HEK293 (cell line): Measurements from ENCODE around the gene NAA20.

Experiments
- CTCF ChIP-seq: fragments of 450-650 bp; formaldehyde crosslinking; IDR thresholded peaks from 2 replicates; pipeline ENCODE4 v1.5.1; 2016; ENCODE audit warnings: missing biosample characterization, missing genetic modification characterization
- ZBTB20 ChIP-seq: fragments of 450-650 bp; formaldehyde crosslinking; IDR thresholded peaks from 2 replicates; pipeline ENCODE4 v1.5.1; 2016; ENCODE audit warnings: missing biosample characterization, missing genetic modification characterization
- ZBTB49 ChIP-seq: fragments of 450-650 bp; formaldehyde crosslinking; IDR thresholded peaks from 2 replicates; pipeline ENCODE4 v1.5.1; 2016; ENCODE audit warnings: missing biosample characterization, missing genetic modification characterization, low read depth
- ZNF555 ChIP-seq: fragments of 450-650 bp; formaldehyde crosslinking; conservative IDR thresholded peaks from 2 replicates; pipeline ENCODE4 v1.5.1; 2017; ENCODE audit warnings: missing biosample characterization, mild to moderate bottlenecking, missing genetic modification characterization, inconsistent platforms
- ZNF777 ChIP-seq: fragments of 450-650 bp; formaldehyde crosslinking; IDR thresholded peaks from 2 replicates; pipeline ENCODE4 v1.5.1; 2017; ENCODE audit warnings: missing biosample characterization, missing genetic modification characterization, borderline replicate concordance
- ZSCAN30 ChIP-seq: fragments of 450-650 bp; IDR thresholded peaks from 2 replicates; pipeline ENCODE4 v1.5.1; 2018; ENCODE audit warnings: missing biosample characterization, mild to moderate bottlenecking, missing genetic modification characterization, moderate library complexity
- TF ChIP-seq, protein P1 (sequence below): fragments of 450-650 bp; formaldehyde crosslinking; IDR thresholded peaks from 2 replicates; pipeline ENCODE4 v1.5.1; 2016; ENCODE audit warnings: missing biosample characterization, missing genetic modification characterization
- TF ChIP-seq, protein P2 (sequence below): sonication (generic); formaldehyde crosslinking; IDR thresholded peaks from 2 replicates; pipeline ENCODE4 v1.8.1; 2022; ENCODE audit warnings: mild to moderate bottlenecking, moderate library complexity, missing genetic modification reagents

DNA sequence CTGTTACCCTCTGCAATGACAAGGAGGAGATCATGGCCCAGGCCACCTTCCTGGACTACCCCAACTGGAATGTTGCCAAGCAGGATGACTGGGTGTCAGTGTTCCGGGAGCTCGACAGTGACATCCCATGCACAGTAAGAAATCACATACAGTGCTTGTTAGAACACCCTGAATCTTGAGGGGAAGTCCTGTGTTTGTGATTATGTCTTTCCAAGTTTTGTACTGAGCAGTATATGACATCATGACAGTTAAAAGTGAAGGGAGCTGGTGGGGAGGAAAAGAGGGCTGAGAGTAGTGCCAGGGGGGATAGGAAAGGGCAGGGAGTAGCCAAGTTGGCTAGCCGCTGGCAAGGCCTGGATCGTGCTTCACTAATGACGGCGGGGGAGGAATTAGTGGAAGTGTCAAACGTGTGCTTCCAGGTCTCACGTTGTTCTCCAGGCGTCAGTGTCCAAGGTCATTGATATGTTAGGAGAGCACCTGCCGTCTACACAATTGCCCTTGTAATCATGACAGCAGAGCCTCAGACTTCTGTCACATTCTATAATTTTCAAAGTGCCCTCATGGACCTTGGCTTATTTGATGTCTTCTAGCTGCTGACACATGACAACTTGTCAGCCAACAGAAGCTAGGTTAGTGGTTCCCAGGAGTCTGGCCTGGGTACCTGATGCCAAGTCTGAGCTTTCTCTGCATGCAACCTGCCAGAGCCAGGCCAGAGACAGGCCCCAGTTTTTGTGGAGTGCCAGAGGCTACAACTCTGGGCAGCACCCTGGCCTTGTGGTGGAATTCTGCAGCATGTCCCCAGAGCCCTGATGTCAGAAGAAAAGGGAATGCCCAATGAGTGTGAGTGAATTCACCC is 53.9 kb downstream of the NAA20 start:
- no peak for TF ChIP-seq ZBTB49 (tag by site-specific recombination)
- no peak for TF ChIP-seq ZBTB20 (tag by site-specific recombination)
- TF ChIP-seq, protein P1, sequence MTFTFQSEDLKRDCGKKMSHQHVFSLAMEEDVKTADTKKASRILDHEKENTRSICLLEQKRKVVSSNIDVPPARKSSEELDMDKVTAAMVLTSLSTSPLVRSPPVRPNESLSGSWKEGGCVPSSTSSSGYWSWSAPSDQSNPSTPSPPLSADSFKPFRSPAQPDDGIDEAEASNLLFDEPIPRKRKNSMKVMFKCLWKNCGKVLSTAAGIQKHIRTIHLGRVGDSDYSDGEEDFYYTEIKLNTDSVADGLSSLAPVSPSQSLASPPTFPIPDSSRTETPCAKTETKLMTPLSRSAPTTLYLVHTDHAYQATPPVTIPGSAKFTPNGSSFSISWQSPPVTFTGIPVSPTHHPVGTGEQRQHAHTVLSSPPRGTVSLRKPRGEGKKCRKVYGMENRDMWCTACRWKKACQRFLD (tag by site-specific recombination), result no peak
- TF ChIP-seq CTCF (tag by site-specific recombination), result no peak
- no peak for TF ChIP-seq ZNF555 (tag by site-specific recombination)
- no peak for TF ChIP-seq ZSCAN30 (tag by site-specific recombination)
- TF ChIP-seq, protein P2, sequence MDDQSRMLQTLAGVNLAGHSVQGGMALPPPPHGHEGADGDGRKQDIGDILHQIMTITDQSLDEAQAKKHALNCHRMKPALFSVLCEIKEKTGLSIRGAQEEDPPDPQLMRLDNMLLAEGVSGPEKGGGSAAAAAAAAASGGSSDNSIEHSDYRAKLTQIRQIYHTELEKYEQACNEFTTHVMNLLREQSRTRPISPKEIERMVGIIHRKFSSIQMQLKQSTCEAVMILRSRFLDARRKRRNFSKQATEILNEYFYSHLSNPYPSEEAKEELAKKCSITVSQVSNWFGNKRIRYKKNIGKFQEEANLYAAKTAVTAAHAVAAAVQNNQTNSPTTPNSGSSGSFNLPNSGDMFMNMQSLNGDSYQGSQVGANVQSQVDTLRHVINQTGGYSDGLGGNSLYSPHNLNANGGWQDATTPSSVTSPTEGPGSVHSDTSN, result no peak
- TF ChIP-seq ZNF777, result no peak
